ENCODE measurements around the gene DXO. TPM values are rescaled to one million over a fixed set of nuclear protein-coding genes. Genes with fewer than 3 reads are reported as not detected.

The DXO gene
- total RNA-seq, 1 experiment from 2014 or later = 16.4 TPM

DNA sequence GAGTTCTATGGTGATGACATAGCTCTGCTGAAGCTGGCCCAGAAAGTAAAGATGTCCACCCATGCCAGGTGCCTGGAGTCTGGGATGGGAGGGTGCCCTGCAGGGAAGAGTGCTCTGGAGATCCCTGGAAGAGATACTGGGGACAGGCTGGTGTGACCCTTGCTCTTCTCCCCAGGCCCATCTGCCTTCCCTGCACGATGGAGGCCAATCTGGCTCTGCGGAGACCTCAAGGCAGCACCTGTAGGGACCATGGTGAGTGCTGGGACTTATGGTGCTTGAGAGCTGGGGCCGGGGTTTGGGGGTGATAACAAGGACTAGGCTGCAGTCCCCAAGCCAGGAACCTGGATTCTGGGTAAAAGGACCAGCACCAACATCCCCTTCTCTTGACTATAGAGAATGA lies 28.2 kb downstream of the DXO start:
- no peak overlapping the region for H3K27ac ChIP-seq (ENCODE audit: low read depth, low read length)
- ChIA-PET POLR2A (no interaction called here), RAD21 (ENCODE audit: low non-redundant PET in 1 of 2, low total read pairs in 2 of 2, uncharacterized antibody in 2 of 2, unreplicated experiment in 2 of 2) (no interaction called here), CTCF (interaction anchor here (1.3 kb wide), 1 partner anchor 8 kb away, joined by 5 read pairs; no protein-coding TSS in a partner anchor)
- no peaks in the 10 kb centered on the region for H3K36me3 ChIP-seq (ENCODE audit: control insufficient read depth in 1 of 2, insufficient read depth in 2 of 2, low read length in 2 of 2)
- TF ChIP-seq RAD21 (IDR thresholded peaks at IDR 0.05; ENCODE audit: low read depth) (no peak), EGR1 (IDR thresholded peaks at IDR 0.05; ENCODE audit: low read depth) (no peak), ZFX (IDR thresholded peaks at IDR 0.05) (no peak), CBX3 (IDR thresholded peaks at IDR 0.05; ENCODE audit: low read depth) (no peak), MAX (IDR thresholded peaks at IDR 0.05) (no peak), SP1 (IDR thresholded peaks at IDR 0.05; ENCODE audit: low read depth) (no peak), CEBPB (IDR thresholded peaks at IDR 0.05; ENCODE audit: low read depth) (no peak), EZH2 (IDR thresholded peaks at IDR 0.05) (no peak), POLR2AphosphoS5 (IDR thresholded peaks at IDR 0.05; ENCODE audit: low read depth, low read length) (no peak), CTCF (IDR thresholded peaks at IDR 0.05 in 2 of 3, conservative IDR thresholded peaks at IDR 0.05 in 1 of 3; ENCODE audit: borderline replicate concordance in 1 of 3, insufficient read depth in 1 of 3, low read depth in 2 of 3, low read length in 2 of 3) (no peak), JUND (IDR thresholded peaks at IDR 0.05) (no peak), ZNF274 (IDR thresholded peaks at IDR 0.05; ENCODE audit: low read depth, low read length) (no peak), ATF3 (IDR thresholded peaks at IDR 0.05) (no peak)
- TF ChIP-seq, protein P1, sequence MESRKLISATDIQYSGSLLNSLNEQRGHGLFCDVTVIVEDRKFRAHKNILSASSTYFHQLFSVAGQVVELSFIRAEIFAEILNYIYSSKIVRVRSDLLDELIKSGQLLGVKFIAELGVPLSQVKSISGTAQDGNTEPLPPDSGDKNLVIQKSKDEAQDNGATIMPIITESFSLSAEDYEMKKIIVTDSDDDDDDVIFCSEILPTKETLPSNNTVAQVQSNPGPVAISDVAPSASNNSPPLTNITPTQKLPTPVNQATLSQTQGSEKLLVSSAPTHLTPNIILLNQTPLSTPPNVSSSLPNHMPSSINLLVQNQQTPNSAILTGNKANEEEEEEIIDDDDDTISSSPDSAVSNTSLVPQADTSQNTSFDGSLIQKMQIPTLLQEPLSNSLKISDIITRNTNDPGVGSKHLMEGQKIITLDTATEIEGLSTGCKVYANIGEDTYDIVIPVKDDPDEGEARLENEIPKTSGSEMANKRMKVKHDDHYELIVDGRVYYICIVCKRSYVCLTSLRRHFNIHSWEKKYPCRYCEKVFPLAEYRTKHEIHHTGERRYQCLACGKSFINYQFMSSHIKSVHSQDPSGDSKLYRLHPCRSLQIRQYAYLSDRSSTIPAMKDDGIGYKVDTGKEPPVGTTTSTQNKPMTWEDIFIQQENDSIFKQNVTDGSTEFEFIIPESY (IDR thresholded peaks at IDR 0.05; ENCODE audit: extremely low read depth, insufficient replicate concordance, low read length) = no peak
- TF ChIP-seq, protein P2, sequence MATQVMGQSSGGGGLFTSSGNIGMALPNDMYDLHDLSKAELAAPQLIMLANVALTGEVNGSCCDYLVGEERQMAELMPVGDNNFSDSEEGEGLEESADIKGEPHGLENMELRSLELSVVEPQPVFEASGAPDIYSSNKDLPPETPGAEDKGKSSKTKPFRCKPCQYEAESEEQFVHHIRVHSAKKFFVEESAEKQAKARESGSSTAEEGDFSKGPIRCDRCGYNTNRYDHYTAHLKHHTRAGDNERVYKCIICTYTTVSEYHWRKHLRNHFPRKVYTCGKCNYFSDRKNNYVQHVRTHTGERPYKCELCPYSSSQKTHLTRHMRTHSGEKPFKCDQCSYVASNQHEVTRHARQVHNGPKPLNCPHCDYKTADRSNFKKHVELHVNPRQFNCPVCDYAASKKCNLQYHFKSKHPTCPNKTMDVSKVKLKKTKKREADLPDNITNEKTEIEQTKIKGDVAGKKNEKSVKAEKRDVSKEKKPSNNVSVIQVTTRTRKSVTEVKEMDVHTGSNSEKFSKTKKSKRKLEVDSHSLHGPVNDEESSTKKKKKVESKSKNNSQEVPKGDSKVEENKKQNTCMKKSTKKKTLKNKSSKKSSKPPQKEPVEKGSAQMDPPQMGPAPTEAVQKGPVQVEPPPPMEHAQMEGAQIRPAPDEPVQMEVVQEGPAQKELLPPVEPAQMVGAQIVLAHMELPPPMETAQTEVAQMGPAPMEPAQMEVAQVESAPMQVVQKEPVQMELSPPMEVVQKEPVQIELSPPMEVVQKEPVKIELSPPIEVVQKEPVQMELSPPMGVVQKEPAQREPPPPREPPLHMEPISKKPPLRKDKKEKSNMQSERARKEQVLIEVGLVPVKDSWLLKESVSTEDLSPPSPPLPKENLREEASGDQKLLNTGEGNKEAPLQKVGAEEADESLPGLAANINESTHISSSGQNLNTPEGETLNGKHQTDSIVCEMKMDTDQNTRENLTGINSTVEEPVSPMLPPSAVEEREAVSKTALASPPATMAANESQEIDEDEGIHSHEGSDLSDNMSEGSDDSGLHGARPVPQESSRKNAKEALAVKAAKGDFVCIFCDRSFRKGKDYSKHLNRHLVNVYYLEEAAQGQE (IDR thresholded peaks at IDR 0.05; ENCODE audit: low read depth) = no peak
- H3K27me3 ChIP-seq (ENCODE audit: insufficient read depth, low read length) = no peaks in the 10 kb centered on the region
- intact Hi-C loops (cut with micrococcal nuclease) = no loop called here
- no peaks in the 10 kb centered on the region for H4K20me1 ChIP-seq (ENCODE audit: insufficient read depth)
- no TSS peak for BruUV-seq (replicated peaks)
- no peaks in the 10 kb centered on the region for H3K9me3 ChIP-seq (ENCODE audit: control insufficient read depth in 1 of 2, insufficient read depth in 1 of 2, low read depth in 1 of 2, low read length in 2 of 2)
- H3K9ac ChIP-seq (ENCODE audit: low read length) = no peak overlapping the region
- no peak overlapping the region for H2AFZ ChIP-seq (ENCODE audit: low read depth, low read length, poor library complexity, severe bottlenecking)
- H3K9me2 ChIP-seq (ENCODE audit: insufficient read depth) = no peaks in the 10 kb centered on the region; the same call in 1 of the 2 replicates
- ATAC-seq (no peak), DNase-seq (ENCODE audit: low read depth, low spot score) (no peak)
- peaks cover 14 to 50% of the 10 kb centered on the region in 2 experiments; a peak in 3 of 4 replicates for H3K4me1 ChIP-seq (ENCODE audit: control insufficient read depth in 1 of 2, insufficient read depth in 2 of 2, low read length in 2 of 2)
- no peak overlapping the region for H3K4me2 ChIP-seq (ENCODE audit: low read length)
- no peaks in the 10 kb centered on the region for H3K79me2 ChIP-seq (ENCODE audit: insufficient read depth, low read length)
- no peak overlapping the region for H3K4me3 ChIP-seq (replicated peaks in 1 of 2; ENCODE audit: low read depth in 1 of 2, low read length in 2 of 2)
